Fibroblast of upper back skin (primary cell): ENCODE results near the gene PNLIP.

Source experiments
- DNase-seq: peaks from one replicate; pipeline ENCODE4 v3.0.0-alpha.2; 2013

The PNLIP gene

DNA sequence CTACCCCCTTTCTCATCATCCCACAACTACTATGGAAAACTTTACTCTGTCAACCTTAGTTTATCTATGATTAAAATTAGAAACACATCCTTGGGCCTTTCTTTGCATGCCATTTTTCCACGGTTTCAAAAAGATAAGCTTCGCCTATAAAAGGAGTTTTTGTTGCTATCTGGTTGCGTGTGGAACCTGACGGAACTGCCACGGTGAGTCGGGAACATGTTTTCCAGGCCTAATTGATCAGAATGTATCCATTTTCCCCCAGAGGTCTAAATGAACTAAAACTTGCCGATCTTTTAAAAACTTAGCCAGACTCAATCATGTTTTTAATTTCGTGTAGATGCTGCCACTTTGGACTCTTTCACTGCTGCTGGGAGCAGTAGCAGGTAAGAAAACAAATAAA is at the start of gene PNLIP:
PNLIP (plus strand) TSS at position 176 of the 400 bp plus-strand sequence; CDS start at position 338, 162 bp downstream.
- DNase-seq: no peak

GRCh38 chr10:116504786-116505185 is 40.9 kb upstream of the PNLIP start:
- DNase-seq: no peak

GRCh38 chr10:116510565-116510964 is 35.2 kb upstream of the PNLIP start:
- no peak for DNase-seq

- no peak for DNase-seq
Observed at GRCh38 chr10:116511365-116511764, 34.4 kb upstream of the PNLIP start.

DNA sequence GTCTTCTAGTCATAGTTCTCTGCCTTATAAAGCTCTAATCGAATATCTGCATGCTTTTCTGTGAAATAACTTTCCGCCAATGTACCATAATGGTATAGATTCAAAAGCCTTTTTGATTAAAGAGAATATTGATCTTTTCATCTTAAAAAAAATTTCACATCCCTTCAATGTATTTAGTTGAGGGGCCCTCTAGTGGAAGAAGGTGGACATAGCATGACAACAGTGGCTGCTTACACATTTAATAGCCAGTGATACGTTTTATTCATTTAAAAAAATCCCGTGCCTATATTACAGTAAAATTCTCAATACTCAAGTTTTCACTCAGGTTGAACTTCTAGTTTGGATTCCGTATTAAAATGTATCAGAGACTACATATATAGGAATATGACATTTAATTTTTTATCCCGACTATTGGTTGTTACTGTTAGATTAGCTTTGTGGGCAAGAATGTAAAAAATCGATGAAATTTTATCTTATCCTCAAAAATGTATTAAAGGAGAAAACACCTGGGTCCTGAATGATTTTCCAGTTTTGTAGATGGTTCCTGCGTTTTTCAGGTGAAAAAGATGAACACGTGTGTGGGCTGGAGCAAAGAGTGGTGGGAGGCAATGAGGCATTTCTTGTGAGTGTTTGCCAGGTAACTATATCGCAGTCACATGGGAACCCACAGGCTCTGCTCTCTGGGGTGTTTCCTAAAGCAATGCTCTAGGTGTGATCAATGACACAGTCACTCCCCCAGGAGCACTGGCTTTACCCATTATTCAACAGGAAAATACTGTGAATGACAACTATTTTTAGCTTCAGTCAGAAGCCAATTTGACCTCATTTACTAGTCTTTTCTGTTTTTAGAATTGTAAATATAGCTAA is 24.1 kb upstream of the PNLIP start:
- DNase-seq: peak; percentile 15

GRCh38 chr10:116522803-116523381 is 22.8 kb upstream of the PNLIP start:
- DNase-seq: no peak

DNA sequence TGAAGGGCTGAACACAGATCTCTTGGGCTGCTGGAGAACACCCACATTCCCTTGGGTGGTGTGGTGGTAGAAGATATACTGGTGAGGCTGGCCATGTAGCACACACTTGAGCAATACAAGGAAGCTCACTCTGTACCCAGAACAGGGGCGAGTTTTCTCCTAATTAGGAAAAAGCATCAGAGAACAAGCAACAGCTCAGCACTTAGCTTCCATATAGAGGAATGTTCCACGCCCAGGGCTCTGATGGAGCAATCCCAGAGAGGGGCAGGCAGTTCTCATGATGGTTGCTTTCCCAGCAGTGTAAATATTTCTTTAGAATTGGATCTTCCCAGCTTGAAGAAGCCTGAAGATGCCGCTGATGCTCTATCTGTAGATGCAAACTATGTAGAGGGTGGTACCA is 21.0 kb upstream of the PNLIP start:
- DNase-seq: no peak

DNA sequence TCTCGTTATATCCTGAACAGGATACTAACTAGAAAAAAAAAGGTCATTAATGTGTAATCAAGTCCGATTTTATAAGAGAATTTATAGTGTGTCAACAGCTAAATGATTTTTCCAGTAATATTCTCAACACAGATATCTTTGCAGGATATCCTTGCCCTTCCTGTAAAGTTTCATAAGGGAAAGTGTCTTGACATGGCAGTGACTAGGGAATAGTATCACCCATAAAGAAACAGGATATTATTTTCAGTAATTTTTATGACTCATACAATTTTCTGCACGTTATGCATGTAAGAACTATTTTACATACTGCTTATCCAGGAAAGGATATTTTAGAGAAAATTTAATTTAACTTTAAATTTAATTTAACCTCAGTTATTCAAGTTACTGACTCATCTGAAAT is 19.5 kb upstream of the PNLIP start:
- DNase-seq: no peak

DNA sequence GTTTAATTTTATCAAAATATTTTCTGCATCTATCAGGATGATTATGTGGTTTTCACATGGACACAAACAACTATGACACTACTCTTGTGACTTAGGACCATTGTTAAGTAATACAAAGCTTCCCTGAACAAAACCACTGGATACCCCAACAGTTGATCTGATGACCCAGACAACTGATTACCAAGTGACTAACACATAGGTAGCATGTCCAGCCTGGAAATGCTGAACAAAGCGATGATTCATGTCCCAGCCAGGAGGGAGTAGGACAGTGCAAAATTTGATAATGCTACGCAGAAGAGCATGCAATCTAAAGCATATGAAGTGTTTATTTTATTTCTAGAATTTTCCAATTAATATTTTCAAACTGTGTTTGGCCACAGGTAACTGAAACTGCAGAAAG is 8.9 kb upstream of the PNLIP start:
- no peak for DNase-seq

DNA sequence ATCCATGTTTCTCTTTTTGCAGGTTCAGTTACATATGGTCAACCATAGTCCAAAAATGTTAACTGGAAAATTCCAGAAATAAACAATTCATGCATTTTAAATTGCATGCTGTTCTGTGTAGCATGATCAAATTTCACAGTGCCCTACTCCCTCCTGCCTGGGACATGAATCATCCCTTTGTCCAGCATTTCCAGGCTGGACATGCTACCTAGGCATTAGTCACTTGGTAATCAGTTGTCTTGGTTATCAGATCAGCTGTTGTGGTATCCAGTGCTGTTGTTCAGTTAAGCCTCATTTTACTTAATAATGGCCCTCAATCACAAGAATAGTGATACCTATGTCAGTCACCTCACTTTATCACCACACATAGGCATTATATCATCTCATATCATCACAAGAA is 7.3 kb upstream of the PNLIP start:
- DNase-seq: peak; percentile 1

DNA sequence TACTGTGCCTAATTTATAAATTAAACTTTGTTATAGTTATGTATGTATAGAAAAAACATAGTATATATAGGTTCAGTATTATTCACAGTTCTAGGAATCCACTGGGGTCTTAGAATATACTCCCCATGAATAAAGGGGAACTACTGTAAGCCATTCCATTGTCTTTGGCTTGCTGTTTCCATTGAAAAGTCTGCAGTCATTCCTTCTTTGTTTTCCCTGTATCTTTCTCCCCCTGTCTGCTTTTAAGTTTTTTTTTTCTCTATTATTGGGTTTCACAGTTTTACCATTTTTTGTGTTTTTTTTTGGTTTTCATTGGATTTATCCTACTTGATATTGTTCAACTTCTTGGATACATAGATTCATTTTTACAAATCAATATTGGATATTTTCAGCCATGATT is 6.7 kb upstream of the PNLIP start:
- no peak for DNase-seq

DNA sequence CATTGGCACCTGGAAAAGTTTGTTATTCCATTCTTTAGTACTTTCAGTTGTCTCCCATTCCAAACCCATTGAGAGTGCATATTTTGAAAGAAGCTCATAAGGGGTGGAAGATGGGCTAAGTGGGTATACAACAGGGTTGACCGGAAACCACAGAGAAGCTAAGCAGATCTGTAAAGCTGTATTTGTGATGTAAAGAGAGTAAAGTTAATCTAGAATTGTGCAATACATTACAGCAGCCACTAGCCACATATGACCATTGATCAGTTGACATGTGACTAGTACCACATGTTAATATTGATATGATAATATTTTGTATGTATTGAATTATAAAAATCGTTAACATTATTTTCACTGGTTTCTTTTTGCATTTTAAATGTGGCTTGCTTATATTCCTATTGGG is 4.9 kb upstream of the PNLIP start:
- DNase-seq: no peak

- DNase-seq: no peak
Observed at GRCh38 chr10:116542007-116542677, 3.6 kb upstream of the PNLIP start.

- DNase-seq: no peak
Observed at GRCh38 chr10:116545122-116545521, 609 bp upstream of the PNLIP start.

- no peak for DNase-seq
Observed at GRCh38 chr10:116548301-116548700, 2.6 kb downstream of the PNLIP start.

GRCh38 chr10:116553378-116553980 is 7.7 kb downstream of the PNLIP start:
- DNase-seq: no peak

GRCh38 chr10:116554628-116555027 is 8.9 kb downstream of the PNLIP start:
- DNase-seq: no peak

- no peak for DNase-seq
Observed at GRCh38 chr10:116555880-116556279, 10.1 kb downstream of the PNLIP start.

DNA sequence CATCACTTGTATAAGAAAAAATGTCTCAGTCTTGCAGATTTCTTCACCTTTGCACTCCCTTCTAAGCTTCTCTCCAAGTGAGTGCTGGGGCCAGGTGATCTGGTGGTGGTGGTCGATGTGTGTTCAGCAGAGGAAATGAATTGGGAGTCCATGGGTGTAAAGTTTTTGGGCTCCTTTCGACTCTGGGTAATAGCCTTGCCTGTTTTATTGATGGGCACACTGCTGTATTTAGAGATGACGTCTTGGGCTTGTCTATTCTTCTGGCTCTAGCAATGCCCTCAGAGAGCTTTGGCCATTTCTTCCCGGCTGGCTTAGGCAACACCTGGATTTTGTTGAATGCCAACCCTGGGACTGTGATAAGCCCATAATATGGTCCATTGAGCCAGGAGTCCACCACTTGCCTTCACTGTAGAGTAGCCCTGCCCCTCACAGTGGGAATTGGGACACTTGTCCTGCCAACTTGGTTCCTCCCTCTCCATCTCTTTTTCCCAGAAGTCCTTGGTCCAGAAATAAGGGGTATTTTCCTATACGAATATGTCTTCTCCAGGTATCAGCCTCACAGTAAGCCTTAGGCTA is 11.7 kb downstream of the PNLIP start:
- no peak for DNase-seq

DNA sequence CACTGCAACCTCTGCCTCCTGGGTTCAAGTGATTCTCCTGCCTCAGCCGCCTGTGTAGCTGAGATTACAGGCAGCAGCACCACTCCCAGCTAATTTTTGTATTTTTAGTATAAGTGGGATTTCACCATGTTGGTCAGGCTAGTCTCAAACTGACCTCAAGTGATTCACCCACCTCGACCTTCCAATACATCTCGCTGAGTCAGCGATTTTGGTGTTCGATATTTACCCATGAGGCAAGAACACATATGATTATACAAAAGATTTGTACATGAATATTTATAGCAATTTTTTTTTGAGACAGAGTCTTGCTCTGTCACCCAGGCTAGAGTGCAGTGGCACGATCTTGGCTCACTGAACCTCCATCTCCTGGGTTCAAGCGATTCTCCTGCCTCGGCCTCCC is 19.8 kb downstream of the PNLIP start:
- no peak for DNase-seq

DNA sequence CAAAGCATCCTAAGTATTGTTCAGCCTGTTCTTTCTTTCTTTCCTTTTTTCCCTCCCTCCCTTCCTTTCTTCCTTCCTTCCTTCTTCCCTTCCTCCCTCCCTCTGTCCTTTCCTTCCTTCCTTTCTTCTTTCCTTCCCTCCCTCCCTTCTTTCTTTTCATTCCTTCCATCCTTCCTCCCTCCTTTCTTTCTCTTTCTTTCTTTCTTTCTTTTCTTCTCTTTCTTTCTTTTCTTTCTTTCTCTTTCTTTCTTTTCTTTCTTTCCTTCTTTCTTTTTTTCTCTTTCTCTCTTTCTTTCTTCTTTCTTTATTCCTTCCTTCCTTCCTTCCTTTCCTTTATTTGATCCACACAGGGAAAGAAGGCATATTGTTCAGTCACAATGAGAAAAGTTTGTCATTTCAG is 21.2 kb downstream of the PNLIP start:
- DNase-seq: no peak

- no peak for DNase-seq
Observed at GRCh38 chr10:116567335-116567734, 21.6 kb downstream of the PNLIP start.

- DNase-seq: no peak
Observed at GRCh38 chr10:116574797-116575196, 29.1 kb downstream of the PNLIP start.
